ENCODE measurements around the gene PSTK.

PSTK gene

GRCh38 chr10:122997864-122998263 is 17.7 kb downstream of the PSTK start:
- H3K36me3 ChIP-seq (replicated peaks; ENCODE audit: low read depth, low read length), result peaks cover 9% of the 10 kb centered on the region
- no peak for TF ChIP-seq EZH2phosphoT487 (IDR thresholded peaks at IDR 0.05; ENCODE audit: low read depth)
- no peak for TF ChIP-seq CTCF (IDR thresholded peaks at IDR 0.05; ENCODE audit: low read depth, low read length)

GRCh38 chr10:122998360-122998917 is 18.2 kb downstream of the PSTK start:
- no peaks in the 10 kb centered on the region for H3K4me1 ChIP-seq (ENCODE audit: low read length)
- H3K4me2 ChIP-seq (ENCODE audit: low read length), result no peak overlapping the region
- no peak for TF ChIP-seq CTCF (IDR thresholded peaks at IDR 0.05; ENCODE audit: low read depth, low read length)
- TF ChIP-seq EZH2phosphoT487 (IDR thresholded peaks at IDR 0.05; ENCODE audit: low read depth), result no peak
- H4K20me1 ChIP-seq (ENCODE audit: insufficient read depth, low read length), result 0 out of 2 replicates have a peak, but pooled peaks cover 2% of the 10 kb centered on the region
- no peaks in the 10 kb centered on the region for H3K9me3 ChIP-seq (ENCODE audit: insufficient read depth, low read length)
- peaks cover 9% of the 10 kb centered on the region for H3K36me3 ChIP-seq (replicated peaks; ENCODE audit: low read depth, low read length)
- H2AFZ ChIP-seq (ENCODE audit: low read depth, low read length), result no peak overlapping the region
- no peak overlapping the region for H3K9ac ChIP-seq (ENCODE audit: low read length)
- H3K79me2 ChIP-seq (ENCODE audit: low read length), result peaks cover 27% of the 10 kb centered on the region
- H3K27me3 ChIP-seq (ENCODE audit: low read depth, low read length), result no peaks in the 10 kb centered on the region
- H3K27ac ChIP-seq (ENCODE audit: low read length), result no peak overlapping the region
- no peak overlapping the region for H3K4me3 ChIP-seq (ENCODE audit: low read length)

More at GRCh38 chr10:122997864-122998263, 17.7 kb downstream of the PSTK start:
- Histone ChIP-seq H3K27me3 (ENCODE audit: low read depth, low read length) (no peaks in the 10 kb centered on the region), H4K20me1 (ENCODE audit: insufficient read depth, low read length) (0 out of 2 replicates have a peak, but pooled peaks cover 2% of the 10 kb centered on the region), H3K4me3 (ENCODE audit: low read length) (no peak overlapping the region), H3K4me2 (ENCODE audit: low read length) (no peak overlapping the region), H3K79me2 (ENCODE audit: low read length) (peaks cover 21% of the 10 kb centered on the region), H2AFZ (ENCODE audit: low read depth, low read length) (no peak overlapping the region), H3K9ac (ENCODE audit: low read length) (no peak overlapping the region), H3K9me3 (ENCODE audit: insufficient read depth, low read length) (no peaks in the 10 kb centered on the region), H3K4me1 (ENCODE audit: low read length) (no peaks in the 10 kb centered on the region), H3K27ac (ENCODE audit: low read length) (no peak overlapping the region)

GRCh38 chr10:122998934-122999333 is 18.7 kb downstream of the PSTK start:
- TF ChIP-seq CTCF (IDR thresholded peaks at IDR 0.05; ENCODE audit: low read depth, low read length) (no peak), EZH2phosphoT487 (IDR thresholded peaks at IDR 0.05; ENCODE audit: low read depth) (no peak)
- H3K79me2 ChIP-seq (ENCODE audit: low read length), result peaks cover 32% of the 10 kb centered on the region
- no peaks in the 10 kb centered on the region for H3K4me1 ChIP-seq (ENCODE audit: low read length)
- 0 out of 2 replicates have a peak, but pooled peaks cover 2% of the 10 kb centered on the region for H4K20me1 ChIP-seq (ENCODE audit: insufficient read depth, low read length)
- H3K9me3 ChIP-seq (ENCODE audit: insufficient read depth, low read length), result no peaks in the 10 kb centered on the region
- no peak overlapping the region for H3K9ac ChIP-seq (ENCODE audit: low read length)
- H3K27me3 ChIP-seq (ENCODE audit: low read depth, low read length), result no peaks in the 10 kb centered on the region
- H2AFZ ChIP-seq (ENCODE audit: low read depth, low read length), result no peak overlapping the region
- peaks cover 9% of the 10 kb centered on the region for H3K36me3 ChIP-seq (replicated peaks; ENCODE audit: low read depth, low read length)
- H3K27ac ChIP-seq (ENCODE audit: low read length), result no peak overlapping the region
- H3K4me2 ChIP-seq (ENCODE audit: low read length), result no peak overlapping the region
- no peak overlapping the region for H3K4me3 ChIP-seq (ENCODE audit: low read length)

- H3K4me2 ChIP-seq (ENCODE audit: low read length), result no peak overlapping the region
- no peak overlapping the region for H2AFZ ChIP-seq (ENCODE audit: low read depth, low read length)
- no peak for TF ChIP-seq CTCF (IDR thresholded peaks at IDR 0.05; ENCODE audit: low read depth, low read length)
- no peak for TF ChIP-seq EZH2phosphoT487 (IDR thresholded peaks at IDR 0.05; ENCODE audit: low read depth)
- H4K20me1 ChIP-seq (ENCODE audit: insufficient read depth, low read length), result 0 out of 2 replicates have a peak, but pooled peaks cover 2% of the 10 kb centered on the region
- no peak overlapping the region for H3K4me3 ChIP-seq (ENCODE audit: low read length)
- no peak overlapping the region for H3K27ac ChIP-seq (ENCODE audit: low read length)
- no peak overlapping the region for H3K9ac ChIP-seq (ENCODE audit: low read length)
- peaks cover 36% of the 10 kb centered on the region for H3K79me2 ChIP-seq (ENCODE audit: low read length)
- H3K4me1 ChIP-seq (ENCODE audit: low read length), result no peaks in the 10 kb centered on the region
- H3K36me3 ChIP-seq (replicated peaks; ENCODE audit: low read depth, low read length), result peaks cover 7% of the 10 kb centered on the region
- no peaks in the 10 kb centered on the region for H3K27me3 ChIP-seq (ENCODE audit: low read depth, low read length)
- no peaks in the 10 kb centered on the region for H3K9me3 ChIP-seq (ENCODE audit: insufficient read depth, low read length)
Measured at GRCh38 chr10:122999347-122999746, 19.1 kb downstream of the PSTK start.

Measured in OCI-LY3 (cell line).